Right cardiac atrium (tissue), 5 donors: ENCODE measurements around the gene RETREG1. TPM values are rescaled to one million over a fixed set of nuclear protein-coding genes. Genes with fewer than 3 reads are reported as not detected.
"Not testable (repeated sequence)": the region's sequence is repeated elsewhere in the genome, so short reads cannot be mapped to it uniquely, and the experiment has no call there.

Experiments
- ATAC-seq, 2 donors: fragments of 200-7000 bp; cut with Tn5 transposase; one replicate each; pipeline versions ENCODE4 v1.8.0 to v1.9.1; 2020; ENCODE audit warnings: moderate library complexity in 2 of 2, mild to moderate bottlenecking in 1 of 2
- DNase-seq, 3 donors: peaks; one replicate each; pipeline ENCODE4 v3.0.0-alpha.2; 2020
- H3K27ac ChIP-seq: one replicate; pipeline ENCODE4 v1.5.1; 2013; ENCODE audit warnings: mild to moderate bottlenecking, low read length, control low read depth, moderate library complexity
- H3K27me3 ChIP-seq: one replicate; pipeline ENCODE4 v1.6.1; 2013; ENCODE audit not compliant: control insufficient read depth, insufficient read depth
- H3K4me1 ChIP-seq: one replicate; pipeline ENCODE4 v1.6.1; 2013; ENCODE audit warnings: low read length; ENCODE audit not compliant: control insufficient read depth, insufficient read depth
- H3K4me3 ChIP-seq: one replicate; pipeline ENCODE4 v1.5.1; 2013; ENCODE audit warnings: low read length, control low read depth
- H3K9me3 ChIP-seq: one replicate; pipeline ENCODE4 v1.6.1; 2013; ENCODE audit warnings: low read length; ENCODE audit not compliant: control insufficient read depth
- WGBS: extraction: QIAGEN DNeasy Blood & Tissue Kit; methylation state at CpG from one replicate; pipeline ENCODE4 v1.1.7; 2013; 5-methylcytosine and 5-hydroxymethylcytosine counted together
- intact Hi-C, 4 donors: fragments of 100-400 bp; cut with DNase I; formaldehyde crosslinking; loops; one replicate each; pipeline versions ENCODE4 v1.11.0 to v1.14.0; 2022 to 2023
- polyA plus RNA-seq: library from polyadenylated mRNA; stranded (reverse); fragments of 200-250 nt; gene quantifications from one replicate; pipeline ENCODE4 v1.2.3, GENCODE V29; 2013
- total RNA-seq, 4 donors: library from RNA; stranded (reverse); fragmentation: NEBNext Ultra II Directional; extraction: Animal tissue kit (Norgen Biotek cat#: 25700); gene quantifications; one replicate each; pipeline ENCODE4 v1.2.1, GENCODE V29; 2021
- donor health status: healthy with polysubstance abuse.
- donor health status: DM: no; HTN: yes; CAD: no.
- donor health status: DM: no; HTN: no; CAD: no.
- donor health status: DM: no; HTN: yes; CAD: no; lungs with severe emphysema.
- donor health status: DM: yes; HTN: yes; CAD: no.

The RETREG1 gene
- total and polyA plus RNA-seq, 5 donors, result 114 to 209 (median 148) TPM

DNA sequence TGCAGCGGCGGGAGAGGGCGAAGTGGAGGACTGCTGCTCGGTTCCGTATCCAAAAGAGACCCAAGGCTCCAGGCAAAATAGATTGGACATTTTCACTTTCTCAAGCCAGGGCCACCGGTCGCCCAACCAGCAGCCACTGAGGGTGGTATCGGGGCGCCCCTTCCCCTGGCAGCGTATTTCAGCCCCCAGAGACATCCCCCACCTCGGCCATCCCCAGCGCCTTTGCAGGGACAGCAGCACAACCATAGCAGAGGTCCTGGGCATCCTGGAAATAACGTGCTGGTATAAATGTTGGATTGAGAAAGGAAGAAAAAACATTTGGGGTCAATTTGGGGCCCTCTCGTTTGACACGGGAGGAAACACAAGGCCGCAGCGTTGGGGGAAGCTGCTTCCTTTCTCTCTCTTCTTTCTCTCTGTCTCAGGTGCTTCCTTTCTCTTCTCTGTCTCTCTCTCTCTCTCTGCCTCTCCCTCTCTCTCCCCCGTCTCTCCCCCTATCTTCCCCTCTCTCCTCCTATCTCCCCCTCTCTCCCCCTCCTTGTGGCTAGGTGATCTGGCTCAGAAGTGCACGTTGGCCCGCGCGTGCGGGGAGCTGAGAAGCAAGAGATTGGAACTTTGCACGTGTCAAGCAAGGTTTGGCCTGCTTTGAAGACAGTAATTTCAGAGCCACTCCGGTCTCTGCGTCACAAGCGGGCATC lies 624 bp upstream of the RETREG1 start:
- WGBS, result 28% methylated on average over 27 of the region's 27 CpGs
- Histone ChIP-seq H3K4me3 (peak overlapping the region; percentile 71), H3K27ac (peak overlapping the region; percentile 84), H3K9me3 (no peaks in the 10 kb centered on the region), H3K27me3 (no peaks in the 10 kb centered on the region), H3K4me1 (peaks cover 5% of the 10 kb centered on the region)
- DNase-seq, result peak; percentile 42 to 72 (median 61)
- intact Hi-C loops, result no loop called here
- peak; percentile 33 to 58 for ATAC-seq

DNA sequence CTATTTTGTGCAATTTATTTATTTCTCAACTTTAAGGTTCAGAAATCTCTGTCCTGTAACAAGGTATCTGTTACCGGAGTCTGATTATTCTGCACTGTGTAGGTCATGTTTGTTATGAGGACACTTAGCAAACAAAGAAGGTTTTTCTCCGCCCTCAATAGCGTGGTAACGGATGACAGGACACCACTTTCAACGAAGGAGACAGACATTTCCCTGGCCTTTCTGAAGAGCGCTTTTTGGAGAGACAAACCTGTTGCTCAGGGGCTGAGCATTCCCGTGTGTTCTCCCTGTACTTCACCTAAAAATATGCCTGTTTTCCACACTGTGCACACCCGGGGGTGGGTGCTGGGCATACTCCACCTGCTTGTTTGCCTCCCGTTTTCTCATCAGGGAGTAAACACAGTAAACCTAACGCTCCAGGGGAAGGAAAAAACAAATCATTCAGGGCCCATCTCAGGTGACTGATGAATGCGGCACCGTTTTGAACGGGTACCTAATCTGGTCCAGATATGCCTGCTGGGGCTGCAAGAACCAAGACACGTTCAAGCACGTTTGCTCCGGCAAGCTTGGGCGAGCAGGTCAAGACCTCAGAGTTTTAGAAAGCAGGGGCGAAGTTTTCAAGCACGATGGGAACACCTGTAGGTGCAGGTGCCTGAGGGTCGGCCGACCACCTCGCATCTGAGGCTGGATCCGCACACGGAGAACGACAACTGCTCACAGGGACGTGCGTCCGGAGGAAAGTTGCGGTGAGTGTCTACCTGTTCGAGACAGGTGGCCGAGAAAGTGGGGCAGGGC lies 859 bp downstream of the RETREG1 start:
- Histone ChIP-seq H3K9me3 (no peaks in the 10 kb centered on the region), H3K4me1 (peaks cover 5% of the 10 kb centered on the region), H3K27ac (peak overlapping the region; percentile 84), H3K4me3 (peak overlapping the region; percentile 71), H3K27me3 (no peaks in the 10 kb centered on the region)
- 17% methylated on average over 31 of the region's 31 CpGs for WGBS
- DNase-seq (peak in 1 of 3 donors; percentile 30), ATAC-seq (no peak)
- intact Hi-C loops, result no loop called here

DNA sequence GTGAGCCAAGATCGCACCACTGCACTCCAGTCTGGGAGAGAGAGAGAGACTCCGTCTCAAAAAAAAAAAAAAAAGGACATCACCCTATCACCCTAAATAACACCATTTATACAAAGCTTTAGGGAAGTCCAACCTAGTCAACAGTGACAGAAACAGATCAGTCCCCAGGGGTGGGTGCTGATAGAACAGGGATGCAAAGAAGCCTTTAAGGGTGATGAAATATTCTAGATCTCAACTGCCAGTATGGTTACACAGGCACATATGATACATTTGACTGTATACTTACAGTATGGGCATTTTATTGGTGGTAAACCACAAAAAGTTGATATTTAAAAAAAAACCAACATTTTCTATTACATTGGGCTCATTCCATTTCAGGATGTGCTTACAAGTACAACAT lies 4.8 kb downstream of the RETREG1 start:
- 83% methylated on average over 2 of the region's 2 CpGs for WGBS
- intact Hi-C loops, result no loop called here

DNA sequence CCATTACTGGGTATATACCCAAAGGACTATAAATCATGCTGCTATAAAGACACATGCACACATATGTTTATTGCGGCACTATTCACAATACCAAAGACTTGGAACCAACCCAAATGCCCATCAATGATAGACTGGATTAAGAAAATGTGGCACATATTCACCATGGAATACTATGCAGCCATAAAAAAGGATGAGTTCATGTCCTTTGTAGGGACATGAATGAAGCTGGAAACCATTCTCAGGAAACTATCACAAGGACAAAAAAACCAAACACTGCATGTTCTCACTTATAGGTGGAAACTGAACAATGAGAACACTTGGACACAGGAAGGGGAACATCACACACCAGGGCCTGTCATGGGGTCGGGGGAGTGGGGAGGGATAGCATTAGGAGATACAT lies 5.9 kb downstream of the RETREG1 start:
- intact Hi-C loops, DNase-seq, ATAC-seq, H3K27me3 ChIP-seq, H3K4me3 ChIP-seq, H3K9me3 ChIP-seq, H3K4me1 ChIP-seq, H3K27ac ChIP-seq: not testable (repeated sequence)
- WGBS, result 95% methylated on average over 2 of the region's 2 CpGs

More for the DNA sequence above, 4.8 kb downstream of the RETREG1 start:
- H3K9me3 ChIP-seq, result no peaks in the 10 kb centered on the region
- no peaks in the 10 kb centered on the region for H3K27me3 ChIP-seq
- no peak for DNase-seq
- no peak overlapping the region for H3K27ac ChIP-seq
- H3K4me1 ChIP-seq, result peaks cover 2% of the 10 kb centered on the region
- no peak for ATAC-seq
- no peak overlapping the region for H3K4me3 ChIP-seq

DNA sequence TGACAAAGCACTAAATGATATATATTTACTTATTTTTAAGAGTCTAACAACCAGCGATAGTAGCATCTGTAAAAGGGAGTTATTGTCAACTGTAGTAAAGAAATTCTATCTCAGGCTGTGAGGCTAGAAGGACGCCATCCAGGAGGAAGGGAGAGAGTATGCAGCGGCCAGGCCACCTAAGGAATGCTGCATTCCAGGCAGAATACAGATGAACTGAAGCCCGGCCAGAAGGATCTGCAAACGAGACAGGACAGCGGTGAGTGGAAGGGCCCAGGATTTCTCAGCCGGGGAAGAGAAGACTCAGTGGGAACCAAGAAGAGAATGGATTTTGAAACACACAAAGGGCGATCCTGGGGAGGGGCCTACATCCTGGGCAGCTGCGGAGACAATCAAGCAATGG lies 7.4 kb downstream of the RETREG1 start:
- H3K9me3 ChIP-seq, result peaks cover 7% of the 10 kb centered on the region
- no peaks in the 10 kb centered on the region for H3K27me3 ChIP-seq
- DNase-seq (no peak), ATAC-seq (no peak)
- peaks cover 2% of the 10 kb centered on the region for H3K4me1 ChIP-seq
- 75% methylated on average over 9 of the region's 9 CpGs for WGBS
- H3K27ac ChIP-seq, result no peak overlapping the region
- H3K4me3 ChIP-seq, result no peak overlapping the region
- intact Hi-C loops, result no loop called here

DNA sequence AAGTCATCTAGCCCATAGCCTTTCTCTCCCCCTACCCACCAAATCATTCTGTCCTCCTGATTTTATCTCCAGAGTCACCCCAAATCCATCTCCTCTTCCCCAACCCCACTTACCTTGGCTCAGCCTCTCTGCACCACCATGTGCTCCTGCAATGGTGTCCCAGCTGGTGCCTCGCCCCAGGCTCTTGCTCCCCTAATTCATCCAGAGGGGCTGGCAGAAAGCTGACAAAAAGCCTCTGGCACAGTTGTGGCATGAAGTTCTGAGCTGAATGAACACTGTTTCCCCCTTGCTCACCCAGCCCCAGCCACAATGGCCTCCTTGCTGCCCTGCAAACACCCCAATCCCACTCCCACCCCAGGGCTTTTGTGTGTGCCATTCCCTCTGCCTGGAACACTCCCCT lies 10.2 kb downstream of the RETREG1 start:
- H3K4me3 ChIP-seq, result no peak overlapping the region

DNA sequence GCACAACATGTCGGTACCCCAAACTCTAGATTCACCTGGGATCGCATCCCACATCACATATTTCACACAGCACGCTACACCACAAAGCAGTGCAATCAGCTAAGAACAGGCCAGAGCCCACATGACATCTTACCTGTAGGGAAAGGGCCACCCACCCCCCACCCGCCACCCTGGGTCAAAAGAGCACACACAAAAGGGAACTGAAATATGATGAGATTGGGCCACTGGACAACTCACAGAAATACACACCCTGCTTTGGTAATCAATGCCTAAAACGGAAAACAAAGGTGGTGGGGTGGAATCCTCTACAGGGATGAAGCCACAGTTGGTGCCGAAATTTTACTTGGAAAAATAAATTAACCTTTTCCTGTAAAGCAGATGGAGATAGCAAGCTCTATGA lies 13.1 kb downstream of the RETREG1 start:
- intact Hi-C loops, result no loop called here
- H3K4me1 ChIP-seq, result no peaks in the 10 kb centered on the region
- 71% methylated on average over 6 of the region's 6 CpGs for WGBS
- DNase-seq (no peak), ATAC-seq (no peak)
- H3K27me3 ChIP-seq, result no peaks in the 10 kb centered on the region
- no peak overlapping the region for H3K27ac ChIP-seq
- H3K4me3 ChIP-seq, result no peak overlapping the region
- H3K9me3 ChIP-seq, result peaks cover 7% of the 10 kb centered on the region

More for the DNA sequence above, 10.2 kb downstream of the RETREG1 start:
- H3K27ac ChIP-seq, result no peak overlapping the region
- DNase-seq (no peak), ATAC-seq (no peak)
- peaks cover 7% of the 10 kb centered on the region for H3K9me3 ChIP-seq
- intact Hi-C loops, result no loop called here
- H3K27me3 ChIP-seq, result no peaks in the 10 kb centered on the region
- H3K4me1 ChIP-seq, result peaks cover 2% of the 10 kb centered on the region
- WGBS, result 98% methylated on average over 1 of the region's 1 CpG

DNA sequence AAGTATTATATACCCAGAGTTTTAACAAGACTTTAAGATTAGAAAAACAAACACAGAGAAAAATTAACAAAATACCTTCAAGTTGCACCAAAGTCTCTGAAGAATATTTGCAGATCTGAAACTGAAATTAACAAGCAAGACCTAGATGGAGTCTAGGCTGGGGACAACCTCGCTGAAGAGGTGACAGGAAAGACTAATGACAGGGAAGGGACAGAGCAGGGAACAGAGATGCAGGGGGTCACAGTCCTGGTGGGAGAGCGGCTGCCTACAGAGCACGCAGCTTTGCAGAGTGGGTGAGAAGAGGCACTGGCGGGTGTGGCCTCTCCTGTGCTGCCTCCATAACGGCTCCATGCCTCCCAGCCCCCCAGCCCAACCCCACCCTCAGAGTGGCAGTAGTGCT lies 13.5 kb downstream of the RETREG1 start:
- no peak for DNase-seq
- no peak overlapping the region for H3K27ac ChIP-seq
- no peak overlapping the region for H3K4me3 ChIP-seq
- intact Hi-C loops, result no loop called here
- no peaks in the 10 kb centered on the region for H3K27me3 ChIP-seq
- WGBS, result 72% methylated on average over 5 of the region's 5 CpGs
- ATAC-seq, result no peak
- H3K4me1 ChIP-seq, result no peaks in the 10 kb centered on the region
- H3K9me3 ChIP-seq, result peaks cover 7% of the 10 kb centered on the region

DNA sequence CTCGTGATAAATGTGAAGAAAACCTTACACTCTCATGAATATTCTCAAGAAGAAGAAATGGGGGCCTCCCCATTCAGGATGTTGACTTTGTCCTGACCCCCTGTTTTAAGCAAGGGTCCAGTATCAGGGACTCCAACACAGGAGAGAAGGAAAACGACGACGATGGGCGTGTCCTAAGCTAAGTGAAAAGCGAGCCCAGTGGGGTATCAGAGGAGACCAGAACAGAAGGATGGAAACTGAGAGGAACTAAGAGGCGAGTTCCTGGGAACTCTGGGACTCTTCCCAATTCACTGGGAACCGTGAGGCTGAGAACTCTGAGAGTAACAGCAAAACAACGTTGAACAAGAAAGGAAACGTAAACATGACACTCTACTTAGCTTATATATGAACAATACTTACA lies 14.6 kb downstream of the RETREG1 start:
- H3K4me1 ChIP-seq, result peaks cover 8% of the 10 kb centered on the region
- 74% methylated on average over 10 of the region's 10 CpGs for WGBS
- H3K4me3 ChIP-seq, result no peak overlapping the region
- no peak overlapping the region for H3K27ac ChIP-seq
- intact Hi-C loops, result no loop called here
- no peak for DNase-seq
- no peak for ATAC-seq
- no peaks in the 10 kb centered on the region for H3K27me3 ChIP-seq
- H3K9me3 ChIP-seq, result peaks cover 7% of the 10 kb centered on the region

DNA sequence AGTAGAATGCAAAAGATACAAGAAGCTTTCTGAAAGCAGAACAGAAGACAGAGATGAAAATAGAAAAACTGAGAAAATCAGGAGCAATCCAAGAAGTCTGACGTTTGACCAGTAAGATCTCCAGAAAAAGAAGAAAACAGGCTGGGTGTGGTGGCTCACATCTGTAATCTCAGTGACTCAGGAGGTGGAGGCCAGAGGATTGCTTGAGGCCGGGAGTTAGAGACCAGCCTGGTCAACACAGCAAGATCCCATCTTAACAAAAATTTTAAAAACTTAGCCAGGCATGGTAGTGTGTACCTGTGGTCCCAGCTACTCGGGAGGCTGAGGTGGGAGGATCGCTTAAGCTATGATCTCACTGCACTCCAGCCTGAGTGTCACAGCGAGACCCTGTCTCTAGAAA lies 15.9 kb downstream of the RETREG1 start:
- intact Hi-C loops, result no loop called here
- WGBS, result 71% methylated on average over 5 of the region's 5 CpGs
- no peak overlapping the region for H3K27ac ChIP-seq

DNA sequence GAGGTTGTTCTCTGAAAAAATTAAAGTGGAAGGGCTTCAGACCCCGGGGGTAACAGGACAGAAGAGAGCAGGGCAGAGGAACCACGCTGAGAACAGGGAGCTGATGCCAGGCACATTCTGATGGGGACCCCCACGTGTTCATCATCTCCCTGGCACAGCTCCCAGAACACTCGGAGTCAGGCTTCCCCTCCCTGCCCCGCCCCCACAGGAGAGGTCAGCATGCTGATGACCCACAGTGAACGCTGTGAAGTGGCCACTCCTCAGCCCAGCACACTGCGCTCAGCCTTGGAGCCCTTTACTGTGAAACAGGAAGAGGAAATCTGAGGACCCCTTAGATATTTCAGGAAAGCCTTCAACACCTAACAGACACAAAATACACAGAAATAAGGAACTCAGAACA lies 16.4 kb downstream of the RETREG1 start:
- Histone ChIP-seq H3K9me3 (no peaks in the 10 kb centered on the region), H3K4me1 (peaks cover 8% of the 10 kb centered on the region), H3K27me3 (no peaks in the 10 kb centered on the region), H3K4me3 (no peak overlapping the region), H3K27ac (no peak overlapping the region)
- intact Hi-C loops, result no loop called here
- ATAC-seq (peak; percentile 86 to 93), DNase-seq (peak; percentile 83 to 93 (median 90))
- WGBS, result 4% methylated on average over 7 of the region's 7 CpGs

More for the DNA sequence above, 15.9 kb downstream of the RETREG1 start:
- DNase-seq (no peak), ATAC-seq (no peak)
- Histone ChIP-seq H3K4me3 (no peak overlapping the region), H3K9me3 (peaks cover under 1% of the 10 kb centered on the region), H3K4me1 (peaks cover 8% of the 10 kb centered on the region), H3K27me3 (no peaks in the 10 kb centered on the region)
